ENCODE data around the gene SIPA1L3.
"Not testable (repeated sequence)": the region's sequence is repeated elsewhere in the genome, so short reads cannot be mapped to it uniquely, and the experiment has no call there.

SIPA1L3 gene

DNA sequence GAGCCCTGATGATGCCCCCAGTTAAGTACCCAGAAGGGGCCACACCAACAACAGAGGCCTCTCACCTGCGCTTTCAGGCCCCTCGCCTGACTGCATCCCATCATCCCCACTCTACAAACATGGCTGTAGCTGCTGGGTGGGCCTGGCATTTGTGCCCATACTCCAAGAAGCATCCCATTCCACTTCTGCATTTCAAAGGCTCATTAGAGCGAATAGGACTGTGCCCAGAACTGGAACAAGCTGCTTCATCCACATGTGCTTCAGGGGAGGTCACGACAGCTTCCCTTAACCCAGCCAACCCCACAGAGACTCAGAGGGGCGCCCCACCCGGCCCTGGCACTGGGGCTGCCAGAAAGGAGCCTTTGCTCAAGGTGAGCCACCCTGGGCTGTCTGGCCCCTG lies 156.9 kb downstream of the SIPA1L3 start:
- DNase-seq (ENCODE audit: low read depth in 2 of 3, low spot score in 1 of 3): no peak

DNA sequence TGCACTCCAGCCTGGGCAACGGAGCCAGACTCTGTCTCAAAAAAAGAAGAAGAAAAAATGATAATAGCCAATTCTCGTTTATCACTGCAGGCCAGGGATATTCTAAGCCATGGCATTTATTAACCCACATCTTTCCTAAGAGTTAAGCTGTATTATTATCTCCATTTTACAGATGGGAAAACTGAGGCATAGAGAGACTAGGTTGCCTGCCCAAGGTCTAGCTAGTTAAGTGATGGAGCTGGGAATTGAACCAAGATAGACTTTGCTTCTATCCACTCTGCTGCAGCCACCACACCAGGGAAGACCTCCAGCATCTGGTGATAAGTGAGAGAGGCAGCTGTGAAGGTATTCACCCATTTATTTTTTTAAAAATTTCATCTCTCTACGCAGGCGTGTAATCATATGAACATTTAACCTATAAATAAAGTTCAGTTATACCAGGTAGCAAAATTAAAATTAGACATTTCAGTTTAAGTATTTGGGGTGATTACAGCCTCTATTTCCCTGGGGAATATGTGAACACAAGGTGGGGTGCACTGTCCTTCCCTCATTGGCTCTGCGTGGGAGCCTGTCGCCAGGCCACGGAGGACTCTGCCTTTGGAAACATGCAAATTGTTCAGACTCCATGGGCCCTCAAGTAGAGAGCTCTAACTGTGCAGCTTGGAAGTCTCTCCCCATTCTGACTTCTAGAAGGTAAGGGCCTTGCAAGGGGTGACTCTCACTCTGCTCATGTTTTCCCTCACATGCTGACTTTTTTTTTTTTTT lies 157.8 kb downstream of the SIPA1L3 start:
- no peak for DNase-seq (ENCODE audit: low read depth in 2 of 3, low spot score in 1 of 3)

- DNase-seq (ENCODE audit: low read depth in 2 of 3, low spot score in 1 of 3): not testable (repeated sequence)
Observed at GRCh38 chr19:38065775-38066174, 158.8 kb downstream of the SIPA1L3 start.

- no peak for DNase-seq (ENCODE audit: low read depth in 2 of 3, low spot score in 1 of 3)
Observed at GRCh38 chr19:38068826-38069225, 161.8 kb downstream of the SIPA1L3 start.

DNA sequence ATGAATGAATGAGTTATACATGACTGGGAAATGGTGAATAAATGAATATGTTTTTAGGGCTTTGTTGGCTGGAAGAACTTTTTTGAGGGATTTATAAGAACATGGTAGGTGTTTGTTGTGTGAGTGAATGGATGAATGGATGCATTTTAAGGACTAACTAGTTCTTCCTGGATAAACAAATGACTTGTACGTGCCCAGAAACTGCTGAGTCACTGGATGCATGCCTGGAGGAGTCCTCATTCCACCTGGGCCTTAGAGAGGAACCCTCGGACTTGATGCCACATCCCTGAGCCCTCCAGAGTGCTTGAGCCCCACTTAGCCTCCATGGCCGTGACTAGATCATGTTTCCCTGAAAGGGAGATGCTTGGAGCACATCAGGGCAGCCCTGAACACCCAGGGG lies 163.6 kb downstream of the SIPA1L3 start:
- no peak for DNase-seq (ENCODE audit: low read depth in 2 of 3, low spot score in 1 of 3)

GRCh38 chr19:38071054-38071453 lies 164.0 kb downstream of the SIPA1L3 start:
- not testable (repeated sequence) for DNase-seq (ENCODE audit: low read depth in 2 of 3, low spot score in 1 of 3)

DNA sequence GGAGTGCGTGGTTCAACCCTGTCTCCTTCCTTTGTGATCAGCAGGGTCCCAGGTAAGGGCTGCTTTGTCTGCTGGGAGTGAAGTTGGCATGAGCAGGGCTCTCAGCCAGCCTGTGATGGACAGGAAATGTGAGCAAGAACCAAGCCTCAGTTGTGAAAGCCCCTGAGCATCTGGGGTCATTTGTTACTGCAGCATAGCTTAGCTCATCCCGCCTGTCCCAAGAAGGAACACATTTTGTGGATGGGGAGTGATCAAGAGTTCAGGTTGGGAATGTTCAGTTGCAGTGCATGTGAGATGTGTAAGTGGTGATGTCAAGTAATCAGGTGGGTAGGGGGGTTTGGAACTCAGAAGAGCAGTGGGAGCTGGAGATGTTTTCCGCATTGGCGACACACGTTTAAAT lies 164.6 kb downstream of the SIPA1L3 start:
- DNase-seq (ENCODE audit: low read depth in 2 of 3, low spot score in 1 of 3): no peak

- DNase-seq (ENCODE audit: low read depth in 2 of 3, low spot score in 1 of 3): no peak
Observed at GRCh38 chr19:38072776-38073750, 166.1 kb downstream of the SIPA1L3 start.

DNA sequence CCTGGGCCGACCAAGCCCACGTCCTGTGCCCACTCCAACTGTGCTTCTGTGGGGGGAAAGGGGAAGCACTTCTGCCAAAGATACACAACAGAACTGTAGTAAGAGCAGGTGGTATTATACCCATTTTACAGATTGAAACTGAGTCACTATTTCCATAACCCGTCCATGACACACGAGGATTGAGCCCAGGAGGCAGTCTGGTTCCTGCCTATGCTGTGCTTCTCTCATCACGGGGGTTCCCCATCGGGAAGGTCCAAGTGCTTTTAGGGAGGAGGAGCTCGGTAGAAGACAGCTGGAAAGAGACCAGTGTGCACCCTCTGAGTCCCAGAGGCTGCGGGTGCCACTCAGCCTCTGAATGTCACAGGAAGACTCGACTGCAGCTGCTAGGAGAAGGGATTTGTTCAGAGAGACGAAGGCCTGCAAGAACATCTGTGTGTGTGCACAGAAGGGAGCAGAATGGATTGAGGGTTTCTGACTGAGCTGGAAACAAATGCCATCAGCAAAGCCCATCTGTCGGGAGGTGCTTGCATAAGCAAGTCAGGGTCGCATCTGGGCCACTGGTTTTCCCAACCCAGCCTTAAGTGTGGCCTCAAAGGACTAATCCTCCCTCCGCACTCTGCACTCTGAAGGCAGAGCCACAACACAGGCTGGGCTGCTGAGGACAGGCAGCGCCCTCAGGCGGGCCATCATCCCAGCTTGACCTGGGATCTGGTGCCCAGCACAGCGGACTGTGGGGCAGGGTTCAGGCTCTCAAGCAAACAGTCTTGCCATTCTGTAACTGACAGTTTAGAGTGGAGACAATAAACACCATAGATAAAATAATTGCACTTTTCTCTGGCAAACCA lies 167.1 kb downstream of the SIPA1L3 start:
- DNase-seq (ENCODE audit: low read depth in 2 of 3, low spot score in 1 of 3): no peak

- DNase-seq (ENCODE audit: low read depth in 2 of 3, low spot score in 1 of 3): no peak
Observed at GRCh38 chr19:38076337-38076736, 169.3 kb downstream of the SIPA1L3 start.

DNA sequence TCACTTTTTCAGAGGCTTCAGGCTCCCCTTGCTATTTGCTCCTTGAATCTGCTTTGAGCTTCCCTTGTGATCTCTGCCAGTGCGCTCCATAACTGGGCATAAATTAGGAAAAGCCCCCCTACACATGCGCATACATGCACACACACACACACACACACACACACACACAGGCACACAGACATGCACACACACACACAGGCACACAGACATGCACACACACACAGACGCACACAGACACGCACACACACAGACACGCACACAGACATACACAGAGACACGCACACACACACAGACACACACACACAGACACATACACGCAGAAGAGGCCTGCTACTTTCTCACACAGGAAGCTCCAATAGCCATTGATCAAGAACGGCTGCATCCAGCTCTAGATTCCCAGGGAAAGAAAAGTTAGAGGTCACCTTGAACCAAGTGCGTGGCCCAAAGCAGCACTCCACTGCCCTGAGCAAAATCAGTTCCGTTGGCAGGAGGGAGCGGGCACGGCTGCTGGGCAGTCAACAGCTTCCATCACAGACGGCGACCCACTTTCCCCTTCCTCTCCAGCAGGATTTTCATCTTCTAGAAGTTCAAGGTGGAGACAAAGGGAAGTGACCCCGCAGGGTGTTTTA lies 171.4 kb downstream of the SIPA1L3 start:
- no peak for DNase-seq (ENCODE audit: low read depth in 2 of 3, low spot score in 1 of 3)

GRCh38 chr19:38079926-38080380 lies 172.9 kb downstream of the SIPA1L3 start:
- DNase-seq (ENCODE audit: low read depth in 2 of 3, low spot score in 1 of 3): no peak

GRCh38 chr19:38081547-38082255 lies 174.7 kb downstream of the SIPA1L3 start:
- DNase-seq (ENCODE audit: low read depth in 2 of 3, low spot score in 1 of 3): no peak

DNA sequence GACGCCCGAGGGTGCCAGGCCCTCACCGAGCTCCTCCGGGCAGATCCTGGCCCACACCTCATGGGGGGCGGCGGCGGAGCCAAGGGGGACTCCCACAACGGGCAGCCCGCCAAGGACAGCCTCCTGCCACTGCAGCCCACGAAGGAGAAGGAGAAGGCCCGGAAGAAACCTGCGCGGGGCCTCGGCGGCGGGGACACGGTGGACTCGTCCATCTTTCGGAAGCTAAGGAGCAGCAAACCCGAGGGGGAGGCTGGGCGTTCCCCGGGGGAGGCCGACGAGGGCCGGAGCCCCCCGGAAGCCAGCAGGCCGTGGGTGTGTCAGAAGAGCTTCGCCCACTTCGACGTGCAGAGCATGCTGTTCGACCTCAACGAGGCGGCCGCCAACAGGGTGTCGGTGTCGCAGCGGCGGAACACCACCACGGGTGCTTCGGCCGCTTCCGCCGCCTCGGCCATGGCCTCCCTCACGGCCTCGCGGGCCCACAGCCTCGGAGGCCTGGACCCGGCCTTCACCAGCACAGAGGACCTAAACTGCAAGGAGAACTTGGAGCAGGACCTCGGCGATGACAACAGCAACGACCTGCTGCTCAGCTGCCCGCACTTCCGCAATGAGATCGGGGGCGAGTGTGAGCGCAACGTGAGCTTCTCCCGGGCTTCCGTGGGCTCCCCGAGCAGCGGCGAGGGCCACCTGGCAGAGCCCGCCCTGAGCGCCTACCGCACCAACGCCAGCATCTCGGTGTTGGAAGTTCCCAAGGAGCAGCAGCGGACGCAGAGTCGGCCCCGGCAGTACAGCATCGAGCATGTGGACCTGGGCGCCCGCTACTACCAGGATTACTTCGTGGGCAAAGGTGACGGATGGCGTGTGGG lies 175.5 kb downstream of the SIPA1L3 start:
- DNase-seq (ENCODE audit: low read depth in 2 of 3, low spot score in 1 of 3): no peak

- no peak for DNase-seq (ENCODE audit: low read depth in 2 of 3, low spot score in 1 of 3)
Observed at GRCh38 chr19:38084196-38084595, 177.2 kb downstream of the SIPA1L3 start.

DNA sequence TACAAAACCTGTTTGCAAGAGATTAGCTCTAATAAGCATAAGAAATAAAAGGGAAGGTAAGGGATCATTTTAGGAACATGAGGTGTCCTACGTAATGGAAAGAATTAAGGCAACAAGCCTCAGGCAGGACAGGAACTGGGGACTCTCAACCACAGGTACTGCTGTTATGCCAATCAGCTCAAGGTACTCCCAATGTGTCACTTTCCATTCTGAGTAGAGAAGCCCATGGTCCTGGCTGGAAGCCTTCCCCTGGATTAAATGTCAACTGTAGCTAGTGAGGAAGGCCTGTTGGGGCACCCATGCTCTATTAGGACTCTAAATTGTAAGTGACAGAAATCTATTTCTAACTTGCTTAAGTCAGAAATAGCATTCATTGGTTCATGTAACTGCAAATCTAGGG lies 182.4 kb downstream of the SIPA1L3 start:
- DNase-seq (ENCODE audit: low read depth in 2 of 3, low spot score in 1 of 3): no peak

DNA sequence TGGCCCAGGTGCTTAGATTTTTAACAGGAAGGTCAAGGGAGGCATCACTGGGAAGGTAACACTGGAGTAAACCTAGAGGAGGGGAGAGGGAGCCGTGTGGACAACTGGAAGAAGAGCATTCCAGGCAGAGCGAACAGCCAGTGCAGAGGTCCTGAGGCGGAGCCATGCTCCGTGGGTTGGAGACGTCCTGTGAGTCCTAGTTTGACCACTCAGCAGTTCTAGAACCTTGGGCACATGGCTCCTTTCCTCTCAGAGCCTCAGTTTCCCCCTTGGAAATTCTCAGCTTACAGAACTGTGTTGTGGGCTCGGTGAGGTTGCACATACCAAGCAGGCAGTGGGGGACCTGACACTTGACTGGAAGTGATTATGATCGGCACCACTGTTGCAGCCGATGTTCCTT lies 186.1 kb downstream of the SIPA1L3 start:
- DNase-seq (ENCODE audit: low read depth in 2 of 3, low spot score in 1 of 3): no peak

DNA sequence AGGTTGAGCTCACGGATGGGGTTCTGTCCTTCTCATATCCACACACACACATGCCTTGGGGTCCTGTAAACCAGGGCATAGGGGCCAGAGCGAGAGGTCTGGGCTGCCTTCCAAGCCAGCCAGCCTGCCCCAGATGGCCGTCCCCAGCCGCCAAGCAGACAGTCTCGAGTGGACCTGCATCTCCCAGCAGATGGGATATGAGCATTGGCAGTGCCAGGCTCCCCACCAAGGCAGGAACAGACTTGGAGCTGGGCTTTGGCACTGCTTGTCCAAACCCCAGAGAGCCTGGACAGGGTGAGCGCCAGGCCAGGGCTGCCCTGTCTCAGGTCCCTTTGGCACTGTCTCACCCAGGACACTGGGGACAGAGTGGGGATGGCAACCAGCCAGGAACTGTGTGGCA lies 186.6 kb downstream of the SIPA1L3 start:
- no peak for DNase-seq (ENCODE audit: low read depth in 2 of 3, low spot score in 1 of 3)
